Ishikawa (cell line): ENCODE data around the gene SPOUT1.

Source experiments
- CEBPB ChIP-seq: IDR thresholded peaks from 2 replicates; pipeline ENCODE4 v1.6.1; 2012
- CREB1 ChIP-seq: IDR thresholded peaks from 2 replicates; pipeline ENCODE4 v1.6.1; 2012; ENCODE audit warnings: low read depth
- EGR1 ChIP-seq: IDR thresholded peaks from 2 replicates; pipeline ENCODE4 v1.6.1; 2012
- EP300 ChIP-seq: IDR thresholded peaks from 2 replicates; pipeline ENCODE4 v1.6.1; 2012; ENCODE audit warnings: borderline replicate concordance
- FOXM1 ChIP-seq: IDR thresholded peaks from 2 replicates; pipeline ENCODE4 v1.6.1; 2012; ENCODE audit warnings: low read depth, borderline replicate concordance
- MAX ChIP-seq: IDR thresholded peaks from 2 replicates; pipeline ENCODE4 v1.6.1; 2012
- NFIC ChIP-seq: IDR thresholded peaks from 2 replicates; pipeline ENCODE4 v1.6.1; 2012
- RAD21 ChIP-seq: IDR thresholded peaks from 2 replicates; pipeline ENCODE4 v1.6.1; 2012; ENCODE audit warnings: low read depth
- REST ChIP-seq: IDR thresholded peaks from 2 replicates; pipeline ENCODE4 v1.6.1; 2012; ENCODE audit warnings: low read depth, mild to moderate bottlenecking
- TAF1 ChIP-seq: IDR thresholded peaks from 2 replicates; pipeline ENCODE4 v1.6.1; 2012; ENCODE audit warnings: low read depth, mild to moderate bottlenecking
- TCF12 ChIP-seq: IDR thresholded peaks from 2 replicates; pipeline ENCODE4 v1.6.1; 2012; ENCODE audit warnings: low read depth
- TEAD4 ChIP-seq: IDR thresholded peaks from 2 replicates; pipeline ENCODE4 v1.6.1; 2012
- USF1 ChIP-seq: IDR thresholded peaks from 2 replicates; pipeline ENCODE4 v1.6.1; 2012
- YY1 ChIP-seq: IDR thresholded peaks from 2 replicates; pipeline ENCODE4 v1.6.1; 2012; ENCODE audit warnings: low read depth
- ZBTB7A ChIP-seq: IDR thresholded peaks from 2 replicates; pipeline ENCODE4 v1.6.1; 2012; ENCODE audit warnings: low read depth

Gene SPOUT1

GRCh38 chr9:128773049-128773448 lies 56.5 kb downstream of the SPOUT1 start:
- TF ChIP-seq TAF1, result no peak
- no peak for TF ChIP-seq EP300
- TF ChIP-seq NFIC, result no peak
- no peak for TF ChIP-seq REST
- no peak for TF ChIP-seq USF1
- TF ChIP-seq TEAD4, result no peak
- no peak for TF ChIP-seq CEBPB
- TF ChIP-seq MAX, result no peak

GRCh38 chr9:128771745-128772519 lies 57.7 kb downstream of the SPOUT1 start, which contains the start of gene ZER1:
TSS of gene ZER1 (minus strand) at chr9:128771927. CDS start at chr9:128755565, 16,362 bp downstream.
- TF ChIP-seq ZBTB7A, result peak; percentile 48; the same call in 1 of the 2 replicates
- no peak; the same call in 1 of the 2 replicates for TF ChIP-seq RAD21
- TF ChIP-seq TCF12, result peak; percentile 57; the same call in 1 of the 2 replicates
- TF ChIP-seq CREB1, result peak; percentile 78
- TF ChIP-seq EP300, result no peak
- TF ChIP-seq TAF1, result peak; percentile 93
- no peak for TF ChIP-seq REST
- TF ChIP-seq USF1, result peak; percentile 50; the same call in 1 of the 2 replicates
- TF ChIP-seq CEBPB, result no peak; the same call in 1 of the 2 replicates
- TF ChIP-seq FOXM1, result no peak
- peak; percentile 42 for TF ChIP-seq EGR1
- TF ChIP-seq TEAD4, result no peak; the same call in 1 of the 2 replicates
- TF ChIP-seq MAX, result peak; percentile 65
- no peak for TF ChIP-seq NFIC

- TF ChIP-seq NFIC, result no peak
- TF ChIP-seq YY1, result no peak
- no peak for TF ChIP-seq TEAD4
- TF ChIP-seq REST, result no peak
- TF ChIP-seq EP300, result no peak
- TF ChIP-seq EGR1, result no peak
- no peak for TF ChIP-seq CEBPB
- TF ChIP-seq ZBTB7A, result no peak
- no peak for TF ChIP-seq FOXM1
- TF ChIP-seq CREB1, result no peak
- no peak for TF ChIP-seq TAF1
- no peak for TF ChIP-seq USF1
- TF ChIP-seq TCF12, result no peak
- no peak for TF ChIP-seq MAX
- no peak for TF ChIP-seq RAD21
These were observed 58.4 kb downstream of the SPOUT1 start for GRCh38 chr9:128771094-128771721.
